Neural progenitor cell (in vitro differentiated cells): Measurements from ENCODE around the gene KLHL29.

Experiments
- EZH2 ChIP-seq: fragments of 200-600 bp; sonication (generic); IDR thresholded peaks from 2 replicates; pipeline ENCODE4 v1.6.1; 2017; ENCODE audit warnings: antibody characterized with exemption, mild to moderate bottlenecking, moderate library complexity
- TF ChIP-seq, protein P1 (sequence below): fragments of 200-600 bp; sonication (generic); IDR thresholded peaks from 2 replicates; pipeline ENCODE4 v1.5.1; 2017; ENCODE audit warnings: antibody characterized with exemption, mild to moderate bottlenecking

DNA sequence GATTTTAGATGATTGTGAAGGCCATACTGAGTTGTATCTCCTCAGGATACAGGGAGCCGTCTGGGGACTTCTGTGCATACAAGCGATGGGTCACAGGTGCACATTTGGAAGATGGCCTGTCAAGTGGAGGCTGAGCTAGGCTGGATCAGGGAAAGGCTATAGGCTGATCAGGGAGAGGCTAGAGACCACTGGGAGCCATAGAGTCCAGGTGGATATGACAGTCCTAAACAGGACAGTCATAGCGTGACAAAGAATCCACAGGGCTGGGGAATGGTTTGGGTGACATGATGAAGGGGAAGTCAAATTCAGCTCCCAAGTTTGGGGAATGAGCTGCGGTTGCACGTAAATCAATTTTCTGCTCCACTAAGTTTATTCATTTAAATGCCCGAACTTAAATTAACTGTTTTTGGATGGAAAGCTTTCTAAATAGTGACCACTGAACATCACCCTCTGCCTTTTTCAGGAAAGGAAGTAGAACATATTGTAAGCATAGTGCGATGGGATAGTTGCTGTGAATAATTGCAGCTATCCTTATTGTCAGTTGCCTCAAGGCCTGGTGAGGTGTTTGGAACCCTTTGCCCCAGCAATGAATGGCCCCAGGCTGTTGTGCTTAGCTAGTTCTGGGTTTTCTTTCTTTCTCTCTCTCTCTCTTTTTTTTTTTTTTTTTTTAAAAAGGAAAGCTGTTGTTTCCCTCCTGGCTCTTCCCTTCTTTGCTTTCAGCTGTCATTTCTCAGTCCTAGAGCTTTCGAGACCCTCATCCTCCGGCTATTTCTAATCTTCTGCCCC lies 50.5 kb downstream of the KLHL29 start:
- TF ChIP-seq, protein P1, sequence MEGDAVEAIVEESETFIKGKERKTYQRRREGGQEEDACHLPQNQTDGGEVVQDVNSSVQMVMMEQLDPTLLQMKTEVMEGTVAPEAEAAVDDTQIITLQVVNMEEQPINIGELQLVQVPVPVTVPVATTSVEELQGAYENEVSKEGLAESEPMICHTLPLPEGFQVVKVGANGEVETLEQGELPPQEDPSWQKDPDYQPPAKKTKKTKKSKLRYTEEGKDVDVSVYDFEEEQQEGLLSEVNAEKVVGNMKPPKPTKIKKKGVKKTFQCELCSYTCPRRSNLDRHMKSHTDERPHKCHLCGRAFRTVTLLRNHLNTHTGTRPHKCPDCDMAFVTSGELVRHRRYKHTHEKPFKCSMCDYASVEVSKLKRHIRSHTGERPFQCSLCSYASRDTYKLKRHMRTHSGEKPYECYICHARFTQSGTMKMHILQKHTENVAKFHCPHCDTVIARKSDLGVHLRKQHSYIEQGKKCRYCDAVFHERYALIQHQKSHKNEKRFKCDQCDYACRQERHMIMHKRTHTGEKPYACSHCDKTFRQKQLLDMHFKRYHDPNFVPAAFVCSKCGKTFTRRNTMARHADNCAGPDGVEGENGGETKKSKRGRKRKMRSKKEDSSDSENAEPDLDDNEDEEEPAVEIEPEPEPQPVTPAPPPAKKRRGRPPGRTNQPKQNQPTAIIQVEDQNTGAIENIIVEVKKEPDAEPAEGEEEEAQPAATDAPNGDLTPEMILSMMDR, result no peak
- TF ChIP-seq EZH2, result no peak
